ENCODE data around the gene SLC29A4.

DNA sequence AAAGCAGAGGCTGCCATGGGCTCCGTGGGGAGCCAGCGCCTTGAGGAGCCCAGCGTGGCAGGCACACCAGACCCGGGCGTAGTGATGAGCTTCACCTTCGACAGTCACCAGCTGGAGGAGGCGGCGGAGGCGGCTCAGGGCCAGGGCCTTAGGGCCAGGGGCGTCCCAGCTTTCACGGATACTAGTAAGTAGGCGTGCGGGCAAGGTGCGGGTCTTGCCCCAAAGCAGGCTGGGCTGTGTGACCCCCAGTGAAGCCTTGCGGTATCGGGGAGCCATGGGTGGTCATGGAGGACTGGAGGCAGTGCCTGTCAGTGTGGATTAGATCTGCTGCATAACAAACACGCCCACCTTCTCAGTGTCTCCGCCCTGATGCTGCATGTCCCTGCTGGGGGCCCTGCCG lies 5.1 kb downstream of the SLC29A4 start:
- TF ChIP-seq NFRKB (IDR thresholded peaks at IDR 0.05) (no peak), FOXK2 (IDR thresholded peaks at IDR 0.05) (no peak), ELF4 (IDR thresholded peaks at IDR 0.05) (no peak)

Data from HEK293T (cell line).